ENCODE data around the gene ALOXE3.

- TF ChIP-seq EZH2 (optimal IDR thresholded peaks at IDR 0.05; ENCODE audit: low read depth, low read length) = no peak
- TF ChIP-seq CTCF (IDR thresholded peaks at IDR 0.05; ENCODE audit: low read length) = no peak
- no peak for TF ChIP-seq EZH2phosphoT487 (IDR thresholded peaks at IDR 0.05; ENCODE audit: low read length)
Measured at GRCh38 chr17:8051831-8052230, 66.5 kb downstream of the ALOXE3 start.
